ENCODE measurements around the gene SLC2A9. TPM values are rescaled to one million over a fixed set of nuclear protein-coding genes. Genes with fewer than 3 reads are reported as not detected.

Gene SLC2A9
- total RNA-seq, 1 donor from 2014 or later = 19.0 TPM

DNA sequence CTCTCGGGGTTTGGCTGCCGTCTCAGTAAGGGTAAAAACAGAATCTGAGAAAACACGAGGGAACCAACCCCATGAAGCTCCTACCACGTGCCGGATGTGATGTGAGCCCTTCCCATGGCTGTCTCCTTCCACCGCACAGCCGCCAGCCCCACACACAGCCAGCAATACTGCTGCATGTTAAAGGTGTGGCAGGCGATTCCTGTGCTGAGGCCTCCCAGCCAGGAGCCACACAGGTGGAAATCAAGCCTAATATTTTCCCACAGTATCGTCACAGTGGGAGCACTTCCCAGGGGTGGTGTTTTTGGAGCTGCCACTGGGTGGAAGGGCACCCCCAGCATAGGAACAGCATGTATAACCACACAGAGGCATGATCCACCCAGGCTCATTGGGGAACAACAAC is 77.5 kb downstream of the SLC2A9 start:
- DNase-seq (no peak), ATAC-seq (no peak)
- intact Hi-C loops (cut with DNase I) = no loop called here
- Histone ChIP-seq H3K4me1 (no peaks in the 10 kb centered on the region), H3K9me3 (no peaks in the 10 kb centered on the region), H3K27ac (no peak overlapping the region), H3K4me3 (no peak overlapping the region), H3K36me3 (no peaks in the 10 kb centered on the region), H3K27me3 (no peaks in the 10 kb centered on the region)
- TF ChIP-seq, protein P1, sequence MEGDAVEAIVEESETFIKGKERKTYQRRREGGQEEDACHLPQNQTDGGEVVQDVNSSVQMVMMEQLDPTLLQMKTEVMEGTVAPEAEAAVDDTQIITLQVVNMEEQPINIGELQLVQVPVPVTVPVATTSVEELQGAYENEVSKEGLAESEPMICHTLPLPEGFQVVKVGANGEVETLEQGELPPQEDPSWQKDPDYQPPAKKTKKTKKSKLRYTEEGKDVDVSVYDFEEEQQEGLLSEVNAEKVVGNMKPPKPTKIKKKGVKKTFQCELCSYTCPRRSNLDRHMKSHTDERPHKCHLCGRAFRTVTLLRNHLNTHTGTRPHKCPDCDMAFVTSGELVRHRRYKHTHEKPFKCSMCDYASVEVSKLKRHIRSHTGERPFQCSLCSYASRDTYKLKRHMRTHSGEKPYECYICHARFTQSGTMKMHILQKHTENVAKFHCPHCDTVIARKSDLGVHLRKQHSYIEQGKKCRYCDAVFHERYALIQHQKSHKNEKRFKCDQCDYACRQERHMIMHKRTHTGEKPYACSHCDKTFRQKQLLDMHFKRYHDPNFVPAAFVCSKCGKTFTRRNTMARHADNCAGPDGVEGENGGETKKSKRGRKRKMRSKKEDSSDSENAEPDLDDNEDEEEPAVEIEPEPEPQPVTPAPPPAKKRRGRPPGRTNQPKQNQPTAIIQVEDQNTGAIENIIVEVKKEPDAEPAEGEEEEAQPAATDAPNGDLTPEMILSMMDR (IDR thresholded peaks at IDR 0.05) = no peak

DNA sequence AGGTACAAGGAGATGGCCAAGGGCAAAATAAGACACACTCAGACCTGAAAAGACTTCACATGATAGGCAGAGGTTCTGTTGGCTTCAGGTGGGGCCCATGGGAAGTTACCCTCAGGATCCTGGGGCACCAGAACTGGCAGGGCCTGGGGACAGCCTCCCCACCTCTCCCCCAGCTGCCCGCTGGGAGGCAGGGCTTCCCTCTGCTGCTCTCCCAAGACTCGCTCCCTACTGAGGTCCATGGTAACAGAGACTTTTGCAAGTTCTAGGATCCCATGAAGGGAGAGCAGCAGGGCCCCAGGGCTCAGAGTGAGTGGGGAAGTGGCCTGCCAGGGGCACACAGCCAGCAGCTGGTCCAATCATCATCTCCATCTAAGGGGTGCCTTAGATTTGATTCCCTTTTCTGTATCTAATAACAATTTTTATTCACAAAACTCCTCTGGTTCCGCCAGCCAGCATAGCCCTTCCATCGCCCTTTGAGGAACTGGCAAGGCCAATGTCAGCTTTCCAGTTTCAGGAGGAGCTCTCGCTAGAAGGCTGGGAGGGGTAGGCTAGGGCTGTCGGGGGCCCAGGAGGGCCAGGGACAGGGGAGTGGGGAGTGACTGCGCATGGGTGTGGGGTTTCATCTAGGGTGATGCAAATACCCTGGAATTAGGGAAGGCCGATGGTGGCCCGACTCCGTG is 78.2 kb downstream of the SLC2A9 start:
- TF ChIP-seq, protein P1 (IDR thresholded peaks at IDR 0.05) = no peak
- DNase-seq = no peak

DNA sequence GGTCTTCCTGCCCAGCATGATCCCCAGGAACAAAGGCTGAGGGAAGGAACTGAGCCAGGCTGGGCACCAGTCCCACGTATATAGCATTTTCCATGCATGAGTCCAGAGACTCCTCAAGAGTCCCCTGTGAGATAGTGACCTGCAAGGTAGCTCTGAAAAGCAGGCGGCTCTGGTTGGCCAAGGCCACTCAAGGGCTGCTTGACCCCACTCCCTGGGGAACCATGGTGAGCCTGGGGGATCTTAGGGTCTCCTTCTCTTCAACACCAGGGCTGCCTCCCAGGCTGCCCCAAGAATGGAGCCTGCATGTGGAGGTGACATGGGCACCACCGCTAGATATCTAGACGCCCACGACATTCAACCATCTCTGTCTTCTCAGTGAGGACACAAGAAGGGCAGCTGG is 79.2 kb downstream of the SLC2A9 start:
- H3K27me3 ChIP-seq = no peaks in the 10 kb centered on the region
- no peaks in the 10 kb centered on the region for H3K9me3 ChIP-seq
- TF ChIP-seq, protein P1 (IDR thresholded peaks at IDR 0.05) = no peak
- H3K27ac ChIP-seq = no peak overlapping the region
- ATAC-seq (no peak), DNase-seq (no peak)
- no peaks in the 10 kb centered on the region for H3K36me3 ChIP-seq
- H3K4me1 ChIP-seq = no peaks in the 10 kb centered on the region
- intact Hi-C loops (cut with DNase I) = no loop called here
- H3K4me3 ChIP-seq = no peak overlapping the region

More for the DNA sequence above, 78.2 kb downstream of the SLC2A9 start:
- Histone ChIP-seq H3K36me3 (no peaks in the 10 kb centered on the region), H3K4me1 (no peaks in the 10 kb centered on the region), H3K4me3 (no peak overlapping the region), H3K27me3 (no peaks in the 10 kb centered on the region), H3K27ac (no peak overlapping the region), H3K9me3 (no peaks in the 10 kb centered on the region)
- intact Hi-C loops (cut with DNase I) = no loop called here
- no peak for ATAC-seq

DNA sequence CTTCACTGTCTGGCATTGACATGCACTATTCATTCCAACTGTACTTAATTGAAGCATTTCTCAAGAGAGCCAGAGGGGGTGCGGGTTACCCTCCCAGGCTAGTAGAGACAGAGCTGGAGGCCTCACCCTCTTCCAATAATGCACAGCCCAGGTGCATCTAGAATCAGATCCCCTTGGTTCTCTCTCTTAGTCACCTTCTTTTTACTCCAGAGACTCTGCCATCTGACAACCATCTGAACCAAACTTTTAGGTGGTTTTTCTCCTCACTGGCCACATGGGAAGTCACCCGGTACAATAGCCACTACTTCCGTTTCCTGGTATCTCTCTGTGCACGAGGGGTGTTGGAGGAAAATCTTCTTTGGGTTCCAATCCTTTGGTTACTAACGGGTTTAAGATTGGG is 81.3 kb downstream of the SLC2A9 start:
- intact Hi-C loops (cut with DNase I) = no loop called here
- ATAC-seq (no peak), DNase-seq (no peak)
- Histone ChIP-seq H3K27me3 (no peaks in the 10 kb centered on the region), H3K27ac (no peak overlapping the region), H3K4me3 (no peak overlapping the region), H3K36me3 (no peaks in the 10 kb centered on the region), H3K9me3 (no peaks in the 10 kb centered on the region), H3K4me1 (no peaks in the 10 kb centered on the region)
- TF ChIP-seq, protein P1 (IDR thresholded peaks at IDR 0.05) = no peak

DNA sequence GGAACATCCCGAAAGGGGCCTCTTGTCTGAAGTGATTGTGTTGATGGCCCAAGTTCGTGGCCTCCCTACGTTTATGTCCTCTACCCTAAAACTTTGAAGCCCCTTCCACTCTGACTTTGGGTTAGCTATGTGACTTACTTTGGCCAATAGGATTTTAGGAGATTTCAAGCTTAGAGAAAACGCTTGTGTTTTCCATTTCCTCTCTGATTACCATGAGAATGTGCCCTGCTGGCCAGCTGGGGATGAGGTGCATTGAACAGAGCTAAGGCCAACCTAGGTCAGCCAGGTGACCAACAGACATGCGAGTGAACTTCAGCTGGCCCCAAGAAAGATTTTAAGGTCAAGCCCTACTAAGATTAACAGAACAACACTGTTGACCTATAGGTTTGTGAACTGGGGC is 82.4 kb downstream of the SLC2A9 start:
- DNase-seq = no peak
- intact Hi-C loops (cut with DNase I) = no loop called here

More for the DNA sequence above, 82.4 kb downstream of the SLC2A9 start:
- no peak for ATAC-seq
- Histone ChIP-seq H3K4me3 (no peak overlapping the region), H3K27ac (no peak overlapping the region), H3K4me1 (no peaks in the 10 kb centered on the region), H3K9me3 (no peaks in the 10 kb centered on the region), H3K27me3 (no peaks in the 10 kb centered on the region), H3K36me3 (no peaks in the 10 kb centered on the region)
- TF ChIP-seq, protein P1 (IDR thresholded peaks at IDR 0.05) = no peak

All from upper lobe of right lung (tissue), 1 donor.